GM21576 (cell line): ENCODE measurements around the gene C10orf90.

Source experiments
- ATAC-seq: cut with Tn5 transposase; IDR thresholded peaks from one replicate; pipeline ENCODE4 v1.9.1; 2021; ENCODE audit warnings: mild to moderate bottlenecking, moderate library complexity; ENCODE audit not compliant: unreplicated experiment

C10orf90 gene

DNA sequence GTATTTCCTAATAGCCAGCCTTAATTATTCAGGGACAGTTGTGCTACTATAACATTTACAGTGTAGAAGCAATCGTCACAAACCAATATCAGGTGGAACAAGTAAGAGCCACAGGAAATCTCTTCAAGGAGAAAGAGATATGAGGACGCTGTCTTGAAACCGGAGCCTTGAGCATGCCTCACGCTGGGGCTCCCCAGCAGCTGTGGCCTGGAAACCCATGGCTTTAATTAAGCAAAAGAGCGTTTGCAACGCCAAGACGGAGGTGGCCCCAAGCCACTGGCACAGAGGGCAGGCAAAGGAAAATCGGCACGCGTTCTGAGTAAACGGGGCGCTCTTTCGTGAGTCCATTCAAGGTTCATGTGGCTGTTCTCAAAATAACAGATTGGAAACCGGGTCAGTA, 84.4 kb downstream of the C10orf90 start:
- ATAC-seq, result no peak

GRCh38 chr10:126585249-126586017, 85.1 kb downstream of the C10orf90 start:
- no peak for ATAC-seq

- ATAC-seq, result no peak
These were observed 85.7 kb downstream of the C10orf90 start for GRCh38 chr10:126584836-126585235.

DNA sequence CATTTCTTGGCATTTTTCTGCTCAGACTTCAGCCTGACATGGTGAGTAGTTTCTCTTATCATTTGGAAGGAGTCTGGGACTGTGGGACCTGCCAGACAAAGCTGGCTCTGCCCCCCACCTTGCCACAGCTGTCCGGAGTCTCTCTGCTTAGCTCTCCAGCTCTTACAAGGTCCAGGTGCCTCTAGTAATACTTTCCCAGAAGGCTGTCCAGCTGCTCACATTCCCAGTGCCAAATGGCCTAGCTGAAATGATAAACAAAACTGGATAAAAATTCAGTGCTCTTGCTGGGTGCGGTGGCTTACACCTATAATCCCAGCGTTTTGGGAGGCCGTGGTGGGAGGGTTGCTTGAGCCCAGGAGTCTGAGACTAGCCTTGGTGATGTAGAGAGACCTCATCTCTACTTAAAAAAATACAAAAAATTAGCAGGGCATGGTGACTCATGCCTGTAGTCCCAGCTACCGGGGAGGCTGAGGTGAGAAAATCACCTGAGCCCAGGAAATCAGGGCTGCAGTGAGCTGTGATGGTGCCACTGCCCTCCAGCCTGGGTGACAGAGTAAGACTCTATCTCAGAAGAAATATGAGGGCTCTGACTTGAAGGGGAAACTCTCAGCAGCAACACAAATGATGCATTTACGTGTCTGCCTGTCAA, 86.8 kb downstream of the C10orf90 start:
- no peak for ATAC-seq

- no peak for ATAC-seq
These were observed 88.8 kb downstream of the C10orf90 start for GRCh38 chr10:126581648-126582046.

- no peak for ATAC-seq
These were observed 89.4 kb downstream of the C10orf90 start for GRCh38 chr10:126580873-126581647.

DNA sequence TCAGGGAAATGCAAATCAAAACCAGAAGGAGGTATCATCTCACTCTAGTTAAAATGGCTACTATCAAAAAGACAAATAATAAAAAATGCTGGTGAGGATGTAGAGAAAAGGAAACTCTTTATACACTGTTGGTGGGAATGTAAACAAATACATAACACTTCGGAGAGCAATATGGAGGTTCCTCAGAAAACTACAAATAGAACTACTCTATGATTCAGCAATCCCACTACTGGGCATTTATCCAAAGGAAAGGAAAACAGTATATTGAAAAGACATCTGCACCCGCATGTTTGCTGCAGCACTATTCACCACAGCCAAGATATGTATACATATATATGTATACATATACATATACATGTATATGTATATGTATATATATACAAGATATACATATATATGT, 94.2 kb downstream of the C10orf90 start:
- no peak for ATAC-seq

- no peak for ATAC-seq
These were observed 99.6 kb downstream of the C10orf90 start for GRCh38 chr10:126570621-126571602.

GRCh38 chr10:126570245-126570570, 100.3 kb downstream of the C10orf90 start:
- no peak for ATAC-seq

GRCh38 chr10:126569513-126570244, 100.8 kb downstream of the C10orf90 start:
- ATAC-seq, result no peak

- no peak for ATAC-seq
These were observed 101.6 kb downstream of the C10orf90 start for GRCh38 chr10:126568809-126569385.

- no peak for ATAC-seq
These were observed 104.6 kb downstream of the C10orf90 start for GRCh38 chr10:126565871-126566270.

DNA sequence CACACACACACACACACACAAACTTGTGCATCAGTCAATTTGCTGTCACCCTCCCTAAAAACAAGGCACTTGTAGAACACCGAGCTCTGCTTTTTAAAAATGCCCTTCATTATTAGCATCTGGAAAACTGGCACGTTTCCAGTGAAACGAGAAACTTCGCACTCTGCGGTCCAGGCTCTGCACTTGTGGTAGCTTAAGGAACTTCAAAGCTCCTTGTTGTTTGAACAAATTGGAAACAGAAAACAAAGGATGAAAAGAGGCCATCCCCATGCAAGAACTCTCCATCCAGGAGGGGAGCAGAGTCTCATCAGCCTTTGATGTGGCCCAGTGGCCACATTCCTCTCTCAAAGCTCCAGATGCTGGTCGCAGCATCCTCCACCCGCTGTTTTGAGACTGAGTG, 105.1 kb downstream of the C10orf90 start:
- no peak for ATAC-seq

- ATAC-seq, result no peak
These were observed 106.1 kb downstream of the C10orf90 start for GRCh38 chr10:126564326-126564888.

GRCh38 chr10:126563361-126563760, 107.1 kb downstream of the C10orf90 start:
- ATAC-seq, result no peak

DNA sequence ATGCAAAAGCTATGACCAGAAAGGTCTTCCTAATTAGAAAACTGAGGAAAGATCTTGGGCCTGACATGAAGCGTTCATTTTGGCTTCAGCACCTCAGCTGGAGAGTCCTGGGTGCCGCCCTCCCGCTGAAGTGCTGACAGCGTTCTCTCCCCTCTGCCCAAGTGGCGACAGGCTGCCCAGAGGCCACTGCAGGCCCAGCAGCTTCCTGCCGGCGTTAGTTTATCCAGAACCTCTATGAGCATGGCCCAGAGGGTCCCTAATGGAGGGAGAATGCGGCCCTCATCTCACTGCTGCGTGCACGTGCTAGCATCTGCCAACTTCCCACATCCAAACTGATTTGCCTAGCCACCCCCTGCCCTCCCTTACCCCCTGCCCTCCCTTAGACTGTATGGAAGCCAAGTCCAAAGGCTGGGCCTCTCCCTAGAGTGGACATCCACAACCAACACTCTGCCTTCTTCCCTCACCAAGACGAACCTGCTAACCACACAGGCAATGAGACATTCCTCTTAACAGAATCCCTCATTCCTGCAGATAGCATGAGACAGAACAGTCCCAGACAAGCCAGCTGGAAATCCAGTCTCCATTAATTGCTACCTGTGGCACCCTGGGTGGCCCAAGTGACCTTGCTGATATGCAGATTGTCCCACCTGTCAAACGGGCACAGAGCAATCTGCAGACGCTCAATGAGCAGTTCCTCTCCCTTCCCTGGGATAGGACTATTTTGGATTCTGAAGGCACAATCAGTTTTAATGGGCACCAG, 108.4 kb downstream of the C10orf90 start:
- no peak for ATAC-seq

GRCh38 chr10:126561294-126561920, 109.1 kb downstream of the C10orf90 start:
- ATAC-seq, result no peak

DNA sequence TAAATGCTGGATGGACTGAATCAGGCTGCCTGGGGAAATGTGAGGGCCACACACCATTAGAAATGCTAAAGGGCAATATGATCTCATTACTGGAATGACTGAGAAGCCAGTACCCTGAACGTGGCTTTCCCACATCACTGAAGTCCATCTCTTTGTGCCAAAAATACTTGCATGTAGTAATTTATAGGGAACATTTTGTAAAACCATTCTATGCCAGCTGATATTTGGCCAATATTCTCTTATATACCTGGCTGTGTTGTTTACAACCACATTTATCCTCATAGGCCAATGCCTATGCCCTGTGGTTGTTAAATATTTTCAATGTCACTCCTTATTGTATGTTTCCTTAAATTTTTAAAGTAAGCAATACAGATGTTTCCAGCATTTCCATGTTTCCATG, 111.6 kb downstream of the C10orf90 start:
- ATAC-seq, result no peak
